GM12874 (cell line): ENCODE measurements around the gene LETM1.

ENCODE experiments used
- TF ChIP-seq, protein P1 (sequence below): IDR thresholded peaks from 2 replicates; pipeline ENCODE4 v1.5.1; 2011; ENCODE audit warnings: low read depth, mild to moderate bottlenecking, control low read depth, low read length, moderate library complexity; ENCODE audit not compliant: insufficient read depth

LETM1 gene

DNA sequence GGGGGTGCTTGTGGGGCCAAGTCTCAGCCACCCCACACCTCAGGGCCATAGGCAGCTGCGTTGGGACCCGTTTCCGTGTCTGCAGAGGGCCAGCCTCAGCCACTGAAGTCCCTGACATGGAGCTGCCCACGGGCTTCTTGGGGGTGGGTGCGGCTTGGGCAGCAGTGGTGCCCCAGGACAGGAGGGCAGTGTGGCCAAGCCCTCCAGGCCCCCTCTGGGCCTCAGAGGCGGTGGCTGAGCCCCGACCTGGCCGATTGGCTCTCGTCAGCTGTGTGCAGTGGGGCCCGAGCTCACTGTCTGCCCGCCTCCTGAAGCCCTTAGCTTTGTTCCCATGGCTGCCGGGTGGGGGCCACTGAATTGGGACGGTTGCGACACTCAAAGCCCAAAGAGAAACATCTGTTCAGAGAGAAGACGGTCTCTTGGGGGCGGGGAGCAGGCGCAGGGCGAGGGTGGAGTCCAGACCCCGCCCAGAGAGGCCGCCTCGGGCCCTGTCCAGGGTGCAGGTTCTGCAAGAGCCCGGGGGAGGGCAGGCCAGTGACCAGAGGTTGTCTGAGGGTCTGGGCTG lies 53.7 kb downstream of the LETM1 start:
- TF ChIP-seq, protein P1, sequence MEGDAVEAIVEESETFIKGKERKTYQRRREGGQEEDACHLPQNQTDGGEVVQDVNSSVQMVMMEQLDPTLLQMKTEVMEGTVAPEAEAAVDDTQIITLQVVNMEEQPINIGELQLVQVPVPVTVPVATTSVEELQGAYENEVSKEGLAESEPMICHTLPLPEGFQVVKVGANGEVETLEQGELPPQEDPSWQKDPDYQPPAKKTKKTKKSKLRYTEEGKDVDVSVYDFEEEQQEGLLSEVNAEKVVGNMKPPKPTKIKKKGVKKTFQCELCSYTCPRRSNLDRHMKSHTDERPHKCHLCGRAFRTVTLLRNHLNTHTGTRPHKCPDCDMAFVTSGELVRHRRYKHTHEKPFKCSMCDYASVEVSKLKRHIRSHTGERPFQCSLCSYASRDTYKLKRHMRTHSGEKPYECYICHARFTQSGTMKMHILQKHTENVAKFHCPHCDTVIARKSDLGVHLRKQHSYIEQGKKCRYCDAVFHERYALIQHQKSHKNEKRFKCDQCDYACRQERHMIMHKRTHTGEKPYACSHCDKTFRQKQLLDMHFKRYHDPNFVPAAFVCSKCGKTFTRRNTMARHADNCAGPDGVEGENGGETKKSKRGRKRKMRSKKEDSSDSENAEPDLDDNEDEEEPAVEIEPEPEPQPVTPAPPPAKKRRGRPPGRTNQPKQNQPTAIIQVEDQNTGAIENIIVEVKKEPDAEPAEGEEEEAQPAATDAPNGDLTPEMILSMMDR = no peak

DNA sequence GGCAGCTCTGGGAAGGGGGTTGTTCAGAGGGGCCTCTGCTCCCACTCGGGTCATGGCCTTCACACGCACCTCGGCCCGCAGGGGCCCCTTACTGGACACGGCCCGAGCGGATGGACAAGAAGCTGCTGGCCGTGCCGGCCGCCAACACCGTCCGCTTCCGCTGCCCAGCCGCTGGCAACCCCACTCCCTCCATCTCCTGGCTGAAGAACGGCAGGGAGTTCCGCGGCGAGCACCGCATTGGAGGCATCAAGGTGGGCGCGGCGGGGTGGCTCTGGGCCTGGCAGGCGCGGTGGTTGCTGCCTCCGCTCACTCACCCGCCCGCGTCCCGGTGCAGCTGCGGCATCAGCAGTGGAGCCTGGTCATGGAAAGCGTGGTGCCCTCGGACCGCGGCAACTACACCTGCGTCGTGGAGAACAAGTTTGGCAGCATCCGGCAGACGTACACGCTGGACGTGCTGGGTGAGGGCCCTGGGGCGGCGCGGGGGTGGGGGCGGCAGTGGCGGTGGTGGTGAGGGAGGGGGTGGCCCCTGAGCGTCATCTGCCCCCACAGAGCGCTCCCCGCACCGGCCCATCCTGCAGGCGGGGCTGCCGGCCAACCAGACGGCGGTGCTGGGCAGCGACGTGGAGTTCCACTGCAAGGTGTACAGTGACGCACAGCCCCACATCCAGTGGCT lies 54.5 kb downstream of the LETM1 start:
- TF ChIP-seq, protein P1 = no peak

DNA sequence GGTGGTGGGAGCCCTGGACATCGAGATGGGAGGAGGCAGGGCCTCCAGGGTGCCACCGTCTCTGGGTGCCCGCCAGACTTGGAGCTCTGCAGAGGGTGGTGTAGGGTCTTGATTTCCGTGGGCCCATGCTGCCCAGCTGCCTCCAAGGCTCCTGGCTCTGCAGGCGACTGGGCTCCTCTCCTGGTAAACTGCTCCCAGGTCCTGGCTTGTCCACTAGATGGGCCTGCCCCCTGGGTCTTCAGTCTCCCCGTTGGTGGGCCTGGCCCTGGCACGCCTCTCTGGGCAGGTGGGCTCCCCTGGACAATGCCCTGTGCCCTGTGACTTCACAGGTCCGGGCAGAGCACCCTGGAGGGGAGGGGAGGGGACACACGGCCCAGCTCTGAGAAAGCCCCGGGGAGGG lies 55.2 kb downstream of the LETM1 start:
- TF ChIP-seq, protein P1 = no peak

DNA sequence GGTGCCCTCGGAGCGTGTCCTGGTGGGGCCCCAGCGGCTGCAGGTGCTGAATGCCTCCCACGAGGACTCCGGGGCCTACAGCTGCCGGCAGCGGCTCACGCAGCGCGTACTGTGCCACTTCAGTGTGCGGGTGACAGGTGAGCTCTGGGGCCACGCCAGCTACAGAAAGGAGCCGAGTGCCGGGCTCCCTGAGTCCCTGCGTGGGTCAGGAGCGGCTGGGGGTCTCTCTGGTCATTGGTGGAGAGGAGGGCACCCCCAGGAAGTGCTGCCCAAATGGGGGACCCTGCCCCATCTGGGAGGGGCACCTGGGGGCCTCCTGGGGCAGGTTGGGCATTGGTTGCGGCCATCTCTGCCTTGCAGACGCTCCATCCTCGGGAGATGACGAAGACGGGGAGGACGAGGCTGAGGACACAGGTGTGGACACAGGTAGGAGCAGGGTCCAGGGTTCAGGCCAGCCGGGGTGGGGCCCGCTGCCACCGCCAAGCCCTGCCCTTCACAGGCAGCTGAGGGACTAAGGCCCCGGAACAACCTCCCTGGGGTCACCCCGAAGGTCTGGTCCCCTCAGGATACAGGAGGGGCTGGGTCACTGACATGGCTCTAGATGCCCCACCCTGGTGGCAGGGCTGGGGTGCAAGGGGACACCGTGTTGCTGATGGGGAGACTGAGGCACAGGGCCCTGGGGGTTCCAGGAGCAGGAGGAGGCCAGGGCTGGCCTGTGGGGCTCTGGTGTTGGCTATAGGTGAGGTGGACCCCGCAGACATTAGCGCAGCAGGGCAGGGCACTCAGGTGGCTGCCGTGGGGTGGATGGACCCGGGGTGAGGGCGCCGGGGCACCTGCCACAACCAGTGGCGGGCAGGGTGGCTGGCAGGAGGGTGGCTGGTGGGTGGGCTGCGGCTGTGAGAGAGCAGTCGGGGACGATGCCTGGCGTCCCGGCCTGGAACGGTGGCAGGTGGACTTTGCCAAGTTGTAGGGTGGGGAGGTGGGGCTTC lies 56.3 kb downstream of the LETM1 start:
- TF ChIP-seq, protein P1 = no peak

DNA sequence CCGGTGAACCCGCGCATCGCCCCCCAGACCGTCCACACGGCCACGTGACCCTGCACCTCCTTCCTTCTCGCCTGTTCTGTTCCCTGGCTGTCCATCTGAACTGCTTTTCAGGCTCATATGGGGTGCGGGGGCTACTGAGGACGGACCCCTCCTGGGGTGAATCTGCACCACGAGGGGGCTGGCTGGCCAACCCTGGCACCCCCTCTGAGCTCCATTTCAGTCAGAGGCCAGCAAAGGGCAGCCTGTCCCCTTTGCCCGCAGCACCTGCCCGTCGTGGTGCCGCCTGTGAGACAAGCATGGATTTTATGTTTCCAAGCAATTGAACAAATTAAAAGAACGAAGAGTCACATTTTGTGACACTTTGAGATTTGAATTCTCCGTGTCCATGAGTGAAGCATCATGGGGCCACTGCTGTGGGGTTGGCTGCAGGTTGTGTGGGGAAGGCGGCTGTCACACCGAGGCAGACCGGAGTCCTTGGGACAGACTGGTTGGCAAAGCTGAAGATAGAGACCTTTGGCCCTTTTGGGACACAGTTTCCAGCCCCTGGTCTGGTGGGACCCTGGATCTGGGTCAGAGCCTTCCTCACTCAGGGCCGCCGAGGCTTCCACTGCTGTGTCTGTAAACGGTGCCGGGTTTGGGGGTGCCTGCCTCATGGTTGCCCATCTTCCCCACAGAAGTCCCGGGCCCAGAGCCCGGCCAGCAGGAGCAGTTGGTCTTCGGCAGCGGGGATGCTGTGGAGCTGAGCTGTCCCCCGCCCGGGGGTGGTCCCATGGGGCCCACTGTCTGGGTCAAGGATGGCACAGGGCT lies 57.2 kb downstream of the LETM1 start:
- TF ChIP-seq, protein P1 = no peak

DNA sequence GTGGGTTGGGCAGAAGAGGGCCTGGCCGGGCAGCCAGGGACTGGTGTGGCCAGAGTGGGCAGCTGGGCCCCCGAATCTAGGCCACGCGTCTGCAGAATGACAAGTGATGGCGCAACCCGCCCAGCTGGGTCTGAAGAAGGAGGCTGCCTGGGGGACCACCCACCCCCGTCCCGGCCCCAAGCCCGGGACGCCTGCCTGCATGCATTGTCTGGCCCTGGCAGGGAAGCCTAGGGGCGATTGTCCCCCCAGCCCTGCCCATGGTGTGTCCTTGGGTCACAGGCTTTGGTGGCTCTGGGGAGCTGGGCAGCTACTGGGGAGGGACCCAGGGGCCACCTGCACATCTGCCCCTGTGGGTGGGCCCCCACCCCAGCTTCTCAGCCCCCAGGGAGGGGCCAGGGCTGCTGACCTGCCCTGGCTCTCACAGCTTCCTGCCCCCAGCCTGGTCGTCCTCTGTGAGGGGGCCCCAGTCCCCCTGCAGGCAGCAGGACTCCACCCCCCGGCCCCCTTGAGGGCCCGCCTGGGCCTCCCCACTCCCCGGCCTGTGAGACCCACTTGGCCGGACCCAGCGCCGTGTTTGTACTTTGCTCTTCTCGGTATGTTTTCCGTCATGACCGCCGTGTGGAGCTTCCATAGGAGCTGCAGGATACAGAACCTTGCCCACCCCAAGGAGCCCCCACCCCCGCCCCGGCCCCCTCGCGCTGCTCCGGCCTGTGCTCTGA lies 57.9 kb downstream of the LETM1 start:
- TF ChIP-seq, protein P1 = no peak
